Endodermal cell (in vitro differentiated cells): Measurements from ENCODE around the gene DNMBP. TPM values are rescaled to one million over a fixed set of nuclear protein-coding genes. Genes with fewer than 3 reads are reported as not detected.

ENCODE experiments used
- DNase-seq: peaks from one replicate; pipeline ENCODE4 v3.0.0-alpha.2; 2017
- H3K27ac ChIP-seq: 2 replicates; pipeline ENCODE4 v1.5.1; 2013; ENCODE audit warnings: mild to moderate bottlenecking, low read depth, low read length, moderate library complexity
- H3K27me3 ChIP-seq: 2 replicates; pipeline ENCODE4 v1.6.1; 2013; ENCODE audit warnings: mild to moderate bottlenecking, low read length, moderate library complexity; ENCODE audit not compliant: insufficient read depth, control insufficient read depth, poor library complexity, severe bottlenecking
- H3K36me3 ChIP-seq: 2 replicates; pipeline ENCODE4 v1.7.0; 2013; ENCODE audit warnings: mild to moderate bottlenecking, low read length, moderate library complexity; ENCODE audit not compliant: control insufficient read depth, insufficient read depth
- H3K4me1 ChIP-seq: one replicate; pipeline ENCODE4 v1.7.0; 2013; ENCODE audit warnings: low read length; ENCODE audit not compliant: control insufficient read depth, insufficient read depth
- H3K4me3 ChIP-seq: 2 replicates; pipeline ENCODE4 v1.5.1; 2013; ENCODE audit warnings: mild to moderate bottlenecking, low read length, moderate library complexity
- H3K9ac ChIP-seq: 2 replicates; pipeline ENCODE4 v1.6.1; 2013; ENCODE audit warnings: mild to moderate bottlenecking, low read length, moderate library complexity; ENCODE audit not compliant: poor library complexity, severe bottlenecking; ENCODE audit errors: extremely low read depth
- H3K9me3 ChIP-seq: 2 replicates; pipeline ENCODE4 v1.6.1; 2013; ENCODE audit warnings: mild to moderate bottlenecking, low read length, moderate library complexity; ENCODE audit not compliant: control insufficient read depth
- H3K27ac Mint-ChIP-seq: 2 replicates; pipeline ENCODE4 v1.8.0; 2020; ENCODE audit warnings: mixed read lengths
- H3K27me3 Mint-ChIP-seq: 2 replicates; pipeline ENCODE4 v1.8.0; 2021; ENCODE audit warnings: mild to moderate bottlenecking, mixed read lengths; ENCODE audit not compliant: insufficient read depth
- H3K36me3 Mint-ChIP-seq: 2 replicates; pipeline ENCODE4 v1.8.0; 2020; ENCODE audit warnings: low read depth, mixed read lengths
- H3K4me1 Mint-ChIP-seq: 2 replicates; pipeline ENCODE4 v1.8.0; 2020; ENCODE audit warnings: mixed read lengths
- H3K4me3 Mint-ChIP-seq: 2 replicates; pipeline ENCODE4 v1.8.0; 2020; ENCODE audit warnings: mild to moderate bottlenecking, moderate library complexity, mixed read lengths
- H3K9me3 Mint-ChIP-seq: 2 replicates; pipeline ENCODE4 v1.8.0; 2020; ENCODE audit warnings: mild to moderate bottlenecking, mixed read lengths
- WGBS, 2 experiments: methylation state at CpG; one replicate each; pipeline versions ENCODE4 v1.1.5 to v1.1.7; 2013; ENCODE audit warnings: missing lambda C conversion rate in 2 of 2, mixed read lengths in 1 of 2; ENCODE audit not compliant: insufficient coverage in 1 of 2, insufficient read length in 1 of 2; 5-methylcytosine and 5-hydroxymethylcytosine counted together
- total RNA-seq, 2 donors: library from RNA; stranded (reverse); fragmentation: NEBNext Ultra II Directional in 1 of 2; extraction: Animal tissue kit (Norgen Biotek cat#: 25700) in 1 of 2; gene quantifications; 2 replicates in 1 of 2; 3 replicates in 1 of 2; pipeline ENCODE4 v1.2.1, GENCODE V29; 2021
- TF ChIP-seq, protein P1 (sequence below): fragments of 200-600 bp; sonication (generic); conservative IDR thresholded peaks from 2 replicates; pipeline ENCODE4 v1.5.0; 2021; ENCODE audit warnings: antibody characterized with exemption, mild to moderate bottlenecking

Gene DNMBP
- total RNA-seq, 2 donors from 2014 or later = 45.4 to 85.4 TPM

DNA sequence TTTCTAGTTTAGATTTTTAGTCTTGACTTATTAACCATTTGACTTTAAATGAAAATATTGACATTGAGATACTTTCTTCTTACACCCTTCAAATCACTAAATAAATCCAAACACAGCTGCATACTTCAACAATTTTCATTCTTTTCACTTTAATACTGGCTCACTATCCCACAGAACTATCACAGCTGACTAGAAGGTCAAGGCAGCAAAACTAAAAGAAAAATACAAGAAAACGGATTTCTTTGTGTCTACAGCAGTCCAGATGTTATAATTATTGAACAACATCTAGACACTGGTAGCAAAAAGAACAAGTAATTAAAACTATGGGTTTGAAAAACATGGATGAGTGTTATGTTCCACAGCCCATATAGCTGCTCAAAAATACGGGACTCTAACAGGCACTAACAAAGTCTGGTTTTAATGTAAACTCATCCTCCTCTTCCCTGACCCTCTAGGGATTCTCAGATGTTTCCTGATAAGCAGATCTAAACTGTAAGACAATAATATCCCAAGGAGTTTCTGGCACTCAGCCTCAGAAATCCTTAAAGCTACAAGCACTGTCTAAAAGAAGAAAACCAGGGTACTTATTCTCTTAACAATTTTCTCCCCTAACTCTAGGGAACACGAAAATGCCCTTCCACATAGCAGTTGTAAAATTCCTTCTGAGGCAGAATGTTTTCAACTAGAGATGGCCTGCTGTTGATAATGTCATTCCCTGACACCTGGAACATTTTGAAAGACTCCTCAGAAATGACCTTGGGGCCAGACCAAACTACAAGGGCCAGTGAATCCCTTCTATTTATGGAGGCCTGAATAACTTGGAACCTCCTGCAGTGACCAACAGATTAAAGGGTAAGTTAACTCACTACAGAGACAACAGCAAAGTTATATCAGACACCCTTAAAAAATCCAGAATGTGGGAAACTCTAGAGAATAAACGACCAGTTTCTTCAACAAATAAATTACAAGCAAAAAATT is 12.8 kb downstream of the DNMBP start:
- H3K27me3 Mint-ChIP-seq = no peaks in the 10 kb centered on the region
- no peaks in the 10 kb centered on the region for H3K9me3 ChIP-seq
- no peak overlapping the region for H3K27ac ChIP-seq
- TF ChIP-seq, protein P1, sequence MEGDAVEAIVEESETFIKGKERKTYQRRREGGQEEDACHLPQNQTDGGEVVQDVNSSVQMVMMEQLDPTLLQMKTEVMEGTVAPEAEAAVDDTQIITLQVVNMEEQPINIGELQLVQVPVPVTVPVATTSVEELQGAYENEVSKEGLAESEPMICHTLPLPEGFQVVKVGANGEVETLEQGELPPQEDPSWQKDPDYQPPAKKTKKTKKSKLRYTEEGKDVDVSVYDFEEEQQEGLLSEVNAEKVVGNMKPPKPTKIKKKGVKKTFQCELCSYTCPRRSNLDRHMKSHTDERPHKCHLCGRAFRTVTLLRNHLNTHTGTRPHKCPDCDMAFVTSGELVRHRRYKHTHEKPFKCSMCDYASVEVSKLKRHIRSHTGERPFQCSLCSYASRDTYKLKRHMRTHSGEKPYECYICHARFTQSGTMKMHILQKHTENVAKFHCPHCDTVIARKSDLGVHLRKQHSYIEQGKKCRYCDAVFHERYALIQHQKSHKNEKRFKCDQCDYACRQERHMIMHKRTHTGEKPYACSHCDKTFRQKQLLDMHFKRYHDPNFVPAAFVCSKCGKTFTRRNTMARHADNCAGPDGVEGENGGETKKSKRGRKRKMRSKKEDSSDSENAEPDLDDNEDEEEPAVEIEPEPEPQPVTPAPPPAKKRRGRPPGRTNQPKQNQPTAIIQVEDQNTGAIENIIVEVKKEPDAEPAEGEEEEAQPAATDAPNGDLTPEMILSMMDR = no peak
- H3K9ac ChIP-seq = no peak overlapping the region
- peaks cover 34% of the 10 kb centered on the region for H3K36me3 Mint-ChIP-seq
- peak overlapping the region; percentile 12 for H3K4me3 ChIP-seq
- H3K4me3 Mint-ChIP-seq = no peak overlapping the region
- H3K4me1 Mint-ChIP-seq = peaks cover 24% of the 10 kb centered on the region
- H3K9me3 Mint-ChIP-seq = no peaks in the 10 kb centered on the region
- H3K27ac Mint-ChIP-seq = no peak overlapping the region
- DNase-seq = no peak
- H3K27me3 ChIP-seq = no peaks in the 10 kb centered on the region
- H3K4me1 ChIP-seq = peaks cover 9% of the 10 kb centered on the region
- WGBS, 2 experiments = 73 to 87% methylated on average over 3 to 4 of the region's 4 CpGs
- H3K36me3 ChIP-seq = peaks cover 34% of the 10 kb centered on the region

GRCh38 chr10:99995713-99996112 is 14.0 kb downstream of the DNMBP start:
- no peak for DNase-seq
- H3K27ac Mint-ChIP-seq = no peak overlapping the region
- H3K9me3 ChIP-seq = no peaks in the 10 kb centered on the region
- H3K27ac ChIP-seq = no peak overlapping the region
- H3K27me3 Mint-ChIP-seq = no peaks in the 10 kb centered on the region
- no peak overlapping the region for H3K4me3 ChIP-seq
- TF ChIP-seq, protein P1 = no peak
- 95 to 100% methylated on average over 2 to 3 of the region's 3 CpGs for WGBS, 2 experiments
- peaks cover 34% of the 10 kb centered on the region for H3K36me3 ChIP-seq
- no peaks in the 10 kb centered on the region for H3K9me3 Mint-ChIP-seq
- no peaks in the 10 kb centered on the region for H3K27me3 ChIP-seq
- H3K4me3 Mint-ChIP-seq = no peak overlapping the region
- H3K4me1 Mint-ChIP-seq = peaks cover 18% of the 10 kb centered on the region
- peaks cover 5% of the 10 kb centered on the region for H3K4me1 ChIP-seq
- peaks cover 33% of the 10 kb centered on the region for H3K36me3 Mint-ChIP-seq
- no peak overlapping the region for H3K9ac ChIP-seq

- TF ChIP-seq, protein P1 = no peak
- H3K4me1 ChIP-seq = peaks cover 5% of the 10 kb centered on the region
- Mint-ChIP-seq H3K4me1 (peaks cover 14% of the 10 kb centered on the region), H3K9me3 (no peaks in the 10 kb centered on the region), H3K27me3 (no peaks in the 10 kb centered on the region), H3K27ac (no peak overlapping the region), H3K36me3 (peaks cover 30% of the 10 kb centered on the region), H3K4me3 (no peak overlapping the region)
- no peak for DNase-seq
- H3K36me3 ChIP-seq = peaks cover 34% of the 10 kb centered on the region
- 86 to 95% methylated on average over 3 of the region's 3 CpGs for WGBS, 2 experiments
- no peak overlapping the region for H3K4me3 ChIP-seq
- no peak overlapping the region for H3K27ac ChIP-seq
- no peaks in the 10 kb centered on the region for H3K27me3 ChIP-seq
- H3K9me3 ChIP-seq = no peaks in the 10 kb centered on the region
- H3K9ac ChIP-seq = no peak overlapping the region
These were observed 14.5 kb downstream of the DNMBP start for GRCh38 chr10:99995269-99995668.
